Measurements from ENCODE around the gene SPTBN1.

The SPTBN1 gene

DNA sequence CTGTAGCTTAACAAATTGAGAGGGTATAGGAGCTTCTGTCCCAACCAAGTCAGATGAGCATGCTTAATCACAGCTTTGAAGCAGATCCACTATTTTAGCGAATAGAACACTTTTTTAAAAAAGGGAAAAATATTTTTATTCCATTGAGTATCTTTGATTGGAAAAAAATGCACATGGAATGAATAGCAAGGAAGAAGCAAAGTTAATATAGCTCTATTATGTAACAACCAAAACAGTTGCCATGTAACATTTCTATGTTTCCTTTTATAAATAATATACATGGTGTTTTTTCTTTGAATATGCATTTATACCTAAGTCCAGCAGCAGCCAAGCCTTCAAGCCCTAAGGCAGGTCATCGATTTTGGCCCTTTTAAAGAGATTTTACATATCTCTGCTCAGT is 21.4 kb upstream of the SPTBN1 start:
- DNase-seq, result no peak

DNA sequence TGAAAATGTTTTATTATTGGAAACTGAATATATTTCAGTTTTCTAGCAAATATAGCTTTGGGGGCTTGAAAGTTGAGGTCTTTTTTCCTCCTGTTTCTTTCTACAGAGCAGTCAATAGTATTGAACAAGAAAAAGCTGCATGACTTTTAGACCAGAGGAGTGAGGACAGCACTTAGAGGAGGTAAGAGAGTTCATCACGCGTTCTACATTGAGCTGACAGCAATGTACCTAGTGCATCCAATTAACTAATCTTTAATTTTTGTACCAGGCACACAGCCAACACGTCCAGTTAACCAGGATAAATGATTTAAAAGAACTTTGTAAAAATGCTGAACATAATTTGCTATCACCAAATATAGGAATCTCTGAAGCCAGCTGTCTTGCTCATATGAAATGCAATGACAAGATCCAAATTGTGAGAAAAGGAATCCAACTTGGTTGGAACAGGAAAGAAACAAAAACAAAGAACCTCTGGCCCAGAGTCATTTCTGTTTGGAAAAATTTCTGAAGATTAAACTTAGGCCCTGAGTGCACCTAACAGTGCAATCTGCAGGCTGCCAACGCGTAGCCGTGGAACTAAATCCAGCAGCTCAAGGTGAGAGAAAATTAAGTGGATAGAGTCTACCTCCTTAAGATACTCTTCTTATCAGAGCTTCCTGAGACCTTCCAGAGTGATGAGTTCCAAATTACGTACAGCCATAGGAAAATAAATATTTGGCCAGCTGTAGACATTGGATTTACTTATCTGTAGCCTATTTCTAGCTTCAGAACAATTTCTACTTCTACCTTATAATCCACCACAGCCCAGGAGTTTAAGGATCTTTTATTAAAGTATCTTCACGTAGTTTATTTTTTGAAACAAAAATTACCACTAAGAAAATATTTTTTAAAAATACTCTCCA is 20.6 kb upstream of the SPTBN1 start:
- DNase-seq, result no peak

DNA sequence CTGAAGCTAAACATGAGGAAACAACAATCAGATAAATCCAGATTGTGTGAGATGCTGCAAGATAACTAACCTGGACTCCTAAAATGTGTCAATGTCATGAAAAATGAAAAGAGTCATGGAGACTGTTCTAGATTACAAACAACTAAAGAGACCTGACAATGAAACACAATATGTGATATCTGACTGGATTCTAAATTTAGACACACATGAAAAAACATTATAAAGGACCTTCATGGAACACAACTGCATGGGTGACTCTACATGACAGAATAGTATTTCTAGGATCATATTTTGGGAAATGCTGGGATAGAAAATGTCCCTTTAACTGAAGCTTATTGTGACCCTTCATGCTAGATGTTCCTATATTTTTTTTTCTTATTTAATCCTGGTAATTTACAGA is 18.5 kb upstream of the SPTBN1 start:
- DNase-seq, result no peak

- no peak for DNase-seq
Observed at GRCh38 chr2:54438271-54438670, 17.9 kb upstream of the SPTBN1 start.

GRCh38 chr2:54439582-54439981 is 16.5 kb upstream of the SPTBN1 start:
- no peak for DNase-seq

GRCh38 chr2:54440050-54440449 is 16.1 kb upstream of the SPTBN1 start:
- DNase-seq, result no peak

DNA sequence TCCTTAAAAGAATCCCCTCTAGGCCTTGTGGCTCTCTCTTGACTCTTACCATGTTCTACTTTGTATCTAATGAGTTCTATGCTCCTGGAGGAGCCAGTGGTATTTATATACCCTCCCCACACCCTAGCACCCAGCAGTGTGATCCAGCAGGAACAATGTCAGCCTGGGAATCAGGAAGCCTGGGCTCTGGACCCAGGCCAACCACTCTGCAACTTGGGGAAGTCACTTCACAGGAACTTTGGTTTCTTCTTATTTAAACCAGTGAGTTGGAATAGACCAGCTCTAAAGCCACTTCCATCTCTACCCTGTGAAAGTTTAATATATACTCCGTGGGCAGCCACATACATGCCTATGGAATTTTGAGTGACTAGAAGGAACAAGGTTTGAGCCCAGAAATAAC is 11.6 kb upstream of the SPTBN1 start:
- no peak for DNase-seq

DNA sequence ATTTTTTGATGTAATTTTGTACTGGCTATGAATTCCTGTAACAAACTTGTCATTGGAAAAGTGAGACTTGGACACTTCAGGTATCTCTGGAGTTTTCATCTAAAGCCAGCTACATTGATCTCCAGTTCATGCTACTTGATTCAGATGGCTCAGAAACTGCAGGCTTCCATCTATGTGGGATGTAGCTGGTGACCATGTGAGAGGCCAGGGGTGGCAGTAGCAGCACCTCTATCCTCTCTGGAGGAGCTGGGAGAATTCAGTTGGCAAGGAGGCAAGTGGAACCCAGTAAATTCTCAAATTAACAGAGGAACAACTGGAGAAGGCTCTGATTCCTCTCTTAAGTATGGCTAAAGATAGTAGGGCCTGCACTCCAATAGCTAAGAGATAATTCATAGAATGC is 10.0 kb upstream of the SPTBN1 start:
- no peak for DNase-seq

DNA sequence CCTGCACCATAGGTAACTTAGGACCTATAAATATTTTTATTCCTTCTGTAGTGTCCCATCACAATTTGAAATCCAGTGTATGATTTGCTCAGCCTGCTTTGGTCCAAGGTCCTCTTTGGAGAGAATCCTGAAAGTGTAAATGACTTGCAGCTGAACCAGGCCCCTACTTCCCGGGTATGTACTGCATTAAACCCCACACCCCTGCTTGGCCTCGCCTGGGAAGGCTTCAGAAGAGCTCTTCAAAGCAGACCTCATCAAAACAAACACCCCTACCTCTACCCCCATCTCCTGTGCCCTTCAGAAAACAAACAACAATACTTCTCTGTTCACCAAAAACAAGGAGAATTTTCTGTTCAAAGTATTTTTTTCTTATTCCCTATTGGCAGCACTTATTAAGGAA is 9.5 kb upstream of the SPTBN1 start:
- DNase-seq, result no peak

DNA sequence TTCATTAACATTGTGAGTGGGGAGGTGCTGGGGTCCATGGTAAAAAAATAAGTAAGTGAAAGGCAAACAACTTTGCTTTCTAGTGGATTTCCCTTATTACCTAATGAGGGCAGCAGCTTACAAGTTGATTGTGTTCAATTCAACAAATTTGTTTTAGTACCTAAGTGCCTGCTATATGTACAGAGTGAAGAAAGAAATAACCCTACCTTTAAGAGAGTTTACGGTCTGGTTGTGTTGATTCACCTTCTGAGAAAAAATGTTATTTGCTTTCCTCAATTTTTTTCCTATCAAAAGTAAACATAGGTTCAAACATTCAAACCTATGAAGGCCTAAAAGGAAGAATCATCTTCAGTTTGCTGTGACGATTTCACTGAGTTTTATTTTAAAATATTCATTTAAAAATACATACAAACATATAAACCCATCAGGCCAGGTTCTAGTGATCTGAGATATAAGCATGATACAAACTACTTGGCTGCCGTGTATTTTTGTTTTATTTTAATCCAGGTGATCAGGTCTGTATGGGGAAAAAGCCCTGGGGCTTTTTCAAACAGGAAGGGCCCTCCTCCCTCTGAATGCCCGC is 1.5 kb upstream of the SPTBN1 start:
- no peak for DNase-seq

- no peak for DNase-seq
Observed at GRCh38 chr2:54455131-54455562, 980 bp upstream of the SPTBN1 start.

- no peak for DNase-seq
Observed at GRCh38 chr2:54456362-54456611, 160 bp downstream of the SPTBN1 start.

- DNase-seq, result no peak
Observed at GRCh38 chr2:54456612-54457322, 640 bp downstream of the SPTBN1 start.

DNA sequence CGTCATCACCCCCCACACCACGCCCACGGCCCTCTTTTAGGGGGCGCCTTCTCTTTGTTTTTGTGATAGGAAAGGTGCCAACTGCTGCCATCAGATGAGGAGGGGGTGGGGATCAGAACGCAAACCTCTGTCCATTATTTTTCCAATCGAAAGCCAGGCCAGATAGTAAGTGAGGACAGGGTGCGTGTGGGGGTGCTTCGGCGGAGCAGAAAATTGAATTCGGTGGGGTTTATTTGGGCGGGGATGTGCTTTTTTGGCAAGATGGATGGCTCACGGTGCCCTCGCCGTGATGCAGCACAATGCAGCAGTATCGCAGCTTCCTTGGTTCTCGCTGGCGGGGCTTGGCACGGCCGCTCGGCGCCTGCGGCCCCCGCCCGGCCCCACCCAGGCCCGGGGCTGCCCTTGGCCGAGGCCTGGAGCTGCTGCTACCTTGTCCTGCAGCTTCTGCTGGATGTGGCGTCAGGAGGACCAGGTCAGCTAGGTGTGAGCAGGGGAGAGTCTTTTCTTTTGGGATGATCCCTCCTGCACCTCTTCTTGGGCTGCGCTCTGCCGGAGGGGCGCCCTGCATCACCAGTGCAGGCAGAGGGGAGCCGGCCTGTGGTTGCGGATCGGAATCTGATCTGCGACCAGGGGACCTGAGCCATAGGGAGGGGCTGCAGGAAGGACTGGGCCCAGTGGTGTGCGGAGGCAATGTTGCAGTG is 1.3 kb downstream of the SPTBN1 start:
- no peak for DNase-seq

DNA sequence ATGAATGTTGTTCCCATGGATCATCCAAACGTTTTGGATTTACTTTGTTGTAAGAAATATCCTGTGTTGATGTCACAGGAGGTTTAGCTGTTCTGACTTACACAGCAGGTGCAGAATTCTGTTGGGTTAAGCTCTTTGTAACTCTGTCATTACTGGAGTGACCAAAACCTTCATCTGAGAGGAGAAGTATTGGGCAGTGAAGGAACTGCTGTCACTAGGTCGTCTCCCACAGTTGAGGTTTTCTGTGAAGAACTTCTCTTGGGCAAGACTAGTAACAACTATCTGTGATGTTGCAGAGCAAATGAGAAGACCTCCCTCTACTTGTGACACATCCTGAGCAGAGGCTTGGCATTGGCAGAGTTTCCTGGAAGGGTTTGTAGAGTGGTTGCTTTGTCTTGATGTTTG is 2.9 kb downstream of the SPTBN1 start:
- no peak for DNase-seq

DNA sequence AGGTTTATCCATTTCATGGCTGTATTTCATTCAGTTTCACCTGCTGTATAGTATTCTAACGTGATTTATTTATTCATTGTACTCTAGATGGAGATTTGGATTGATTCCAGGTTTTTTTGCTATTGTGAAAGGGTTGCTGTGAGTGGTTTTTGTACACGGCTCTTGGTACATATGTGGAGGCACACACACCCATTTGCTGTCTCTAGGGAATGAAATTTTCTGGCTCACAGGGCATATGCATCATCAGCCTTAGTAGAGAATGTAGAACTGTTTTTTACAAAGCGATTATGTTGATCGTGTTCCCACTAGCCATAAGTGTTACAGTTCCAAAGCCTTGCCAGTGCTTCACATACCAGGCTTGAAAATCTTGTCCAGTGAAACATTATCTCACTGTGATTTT is 5.1 kb downstream of the SPTBN1 start:
- no peak for DNase-seq

DNA sequence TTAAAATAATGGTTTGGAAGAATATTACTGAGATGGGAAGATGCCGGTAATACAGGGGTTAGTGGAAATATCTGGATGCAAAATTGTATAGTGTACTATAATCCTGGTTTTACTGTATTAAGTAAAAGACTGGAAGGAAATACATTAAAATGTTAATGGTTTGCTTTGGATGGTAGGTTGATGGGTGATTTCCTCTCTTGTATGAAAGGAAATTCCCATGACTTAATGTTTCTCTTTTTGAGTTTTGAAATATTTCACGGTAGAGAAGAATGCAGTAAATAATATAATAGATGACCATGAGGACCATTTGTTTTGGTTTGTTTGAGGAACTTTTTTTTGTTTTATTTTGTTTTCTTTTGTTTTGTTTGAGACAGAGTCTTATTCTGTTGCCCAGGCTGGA is 8.2 kb downstream of the SPTBN1 start:
- DNase-seq, result peak; percentile 28

DNA sequence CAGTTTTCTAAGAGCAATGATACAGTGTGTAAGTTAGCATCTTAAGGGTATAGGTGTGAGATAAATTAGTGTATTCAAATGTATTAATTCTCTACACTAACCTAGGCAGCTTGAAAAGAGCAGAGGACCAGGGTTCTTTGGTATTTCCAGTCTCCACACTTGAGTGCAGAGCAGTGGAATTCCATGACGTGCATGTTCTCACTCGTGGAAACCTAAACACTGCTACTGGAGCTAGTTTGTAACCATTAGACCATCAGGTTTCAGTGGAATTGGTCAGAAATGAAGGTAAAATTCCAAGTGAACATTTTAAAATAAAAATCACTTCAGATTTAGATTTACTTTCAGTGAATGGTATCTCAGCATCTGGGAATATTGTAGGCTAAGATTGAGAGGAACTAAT is 9.0 kb downstream of the SPTBN1 start:
- DNase-seq, result no peak

GRCh38 chr2:54466870-54467269 is 10.7 kb downstream of the SPTBN1 start:
- DNase-seq, result no peak

- DNase-seq, result no peak
Observed at GRCh38 chr2:54468673-54469072, 12.5 kb downstream of the SPTBN1 start.

DNA sequence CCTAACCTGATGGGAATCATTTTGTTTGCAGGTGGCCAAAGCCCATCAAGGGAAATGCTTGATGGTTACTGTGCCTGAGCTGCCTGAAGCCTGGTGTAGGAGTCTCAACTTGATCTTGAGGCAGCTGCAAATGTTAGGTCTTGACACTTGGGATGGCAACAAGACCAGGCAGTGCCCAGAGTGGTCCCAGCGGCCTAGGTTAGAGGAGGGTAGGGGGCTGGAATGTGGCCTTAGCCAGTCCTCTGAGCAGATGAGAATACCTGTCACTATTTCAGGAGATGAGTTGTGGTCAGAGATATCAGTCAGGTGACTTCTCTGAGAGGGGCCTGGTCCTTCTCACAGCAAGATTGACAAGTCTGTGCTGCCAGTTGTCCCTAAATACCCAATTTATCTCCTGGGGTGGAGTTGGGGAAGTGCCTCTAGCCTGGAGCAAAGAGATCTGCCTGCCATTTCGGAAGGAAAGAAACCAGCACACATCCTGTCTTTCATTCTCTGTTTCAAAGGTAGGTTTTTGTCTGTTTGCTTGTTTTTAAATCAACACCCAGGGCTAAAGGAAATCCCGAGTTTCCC is 13.4 kb downstream of the SPTBN1 start:
- DNase-seq, result no peak

GRCh38 chr2:54470266-54470938 is 14.3 kb downstream of the SPTBN1 start:
- DNase-seq, result no peak

- DNase-seq, result no peak
Observed at GRCh38 chr2:54471221-54471711, 15.1 kb downstream of the SPTBN1 start.

All from inflammatory macrophage treated with lipopolysaccharide for 4 hours (primary cell).